HG02623 (cell line): ENCODE data around the gene ARHGAP24.

Source experiments
- ATAC-seq: cut with Tn5 transposase; IDR thresholded peaks from one replicate; pipeline ENCODE4 v1.9.1; 2021; ENCODE audit warnings: moderate library complexity; ENCODE audit not compliant: unreplicated experiment

The ARHGAP24 gene

GRCh38 chr4:85733798-85734197 is 258.8 kb downstream of the ARHGAP24 start:
- ATAC-seq, result no peak

GRCh38 chr4:85734424-85734831 is 259.5 kb downstream of the ARHGAP24 start:
- no peak for ATAC-seq

- no peak for ATAC-seq
Measured at GRCh38 chr4:85736571-85736970, 261.6 kb downstream of the ARHGAP24 start.

GRCh38 chr4:85737254-85737653 is 262.3 kb downstream of the ARHGAP24 start:
- ATAC-seq, result no peak

GRCh38 chr4:85738721-85739120 is 263.8 kb downstream of the ARHGAP24 start:
- no peak for ATAC-seq

GRCh38 chr4:85740431-85740861 is 265.5 kb downstream of the ARHGAP24 start:
- no peak for ATAC-seq

GRCh38 chr4:85741381-85741780 is 266.4 kb downstream of the ARHGAP24 start:
- ATAC-seq, result no peak

GRCh38 chr4:85741921-85742591 is 267.1 kb downstream of the ARHGAP24 start:
- ATAC-seq, result no peak

GRCh38 chr4:85744950-85745349 is 270.0 kb downstream of the ARHGAP24 start:
- no peak for ATAC-seq

GRCh38 chr4:85745939-85746338 is 271.0 kb downstream of the ARHGAP24 start:
- no peak for ATAC-seq

- peak; percentile 71 for ATAC-seq
Measured at GRCh38 chr4:85747882-85748491, 273.0 kb downstream of the ARHGAP24 start.

- no peak for ATAC-seq
Measured at GRCh38 chr4:85748654-85749053, 273.7 kb downstream of the ARHGAP24 start.

- no peak for ATAC-seq
Measured at GRCh38 chr4:85751866-85752265, 276.9 kb downstream of the ARHGAP24 start.

GRCh38 chr4:85755285-85755684 is 280.3 kb downstream of the ARHGAP24 start:
- ATAC-seq, result no peak

- no peak for ATAC-seq
Measured at GRCh38 chr4:85756938-85757337, 282.0 kb downstream of the ARHGAP24 start.

GRCh38 chr4:85759388-85759787 is 284.4 kb downstream of the ARHGAP24 start:
- no peak for ATAC-seq

- ATAC-seq, result no peak
Measured at GRCh38 chr4:85760511-85760910, 285.6 kb downstream of the ARHGAP24 start.

- ATAC-seq, result no peak
Measured at GRCh38 chr4:85761803-85762528, 287.0 kb downstream of the ARHGAP24 start.

- ATAC-seq, result no peak
Measured at GRCh38 chr4:85762529-85762871, 287.6 kb downstream of the ARHGAP24 start.

- no peak for ATAC-seq
Measured at GRCh38 chr4:85763202-85763601, 288.3 kb downstream of the ARHGAP24 start.

GRCh38 chr4:85767649-85768048 is 292.7 kb downstream of the ARHGAP24 start:
- no peak for ATAC-seq

- ATAC-seq, result no peak
Measured at GRCh38 chr4:85769009-85769408, 294.1 kb downstream of the ARHGAP24 start.
